ENCODE data around the gene ACD.
A peak's percentile ranks its signal among the peaks of the same experiment; 100 is the strongest.

Gene ACD

DNA sequence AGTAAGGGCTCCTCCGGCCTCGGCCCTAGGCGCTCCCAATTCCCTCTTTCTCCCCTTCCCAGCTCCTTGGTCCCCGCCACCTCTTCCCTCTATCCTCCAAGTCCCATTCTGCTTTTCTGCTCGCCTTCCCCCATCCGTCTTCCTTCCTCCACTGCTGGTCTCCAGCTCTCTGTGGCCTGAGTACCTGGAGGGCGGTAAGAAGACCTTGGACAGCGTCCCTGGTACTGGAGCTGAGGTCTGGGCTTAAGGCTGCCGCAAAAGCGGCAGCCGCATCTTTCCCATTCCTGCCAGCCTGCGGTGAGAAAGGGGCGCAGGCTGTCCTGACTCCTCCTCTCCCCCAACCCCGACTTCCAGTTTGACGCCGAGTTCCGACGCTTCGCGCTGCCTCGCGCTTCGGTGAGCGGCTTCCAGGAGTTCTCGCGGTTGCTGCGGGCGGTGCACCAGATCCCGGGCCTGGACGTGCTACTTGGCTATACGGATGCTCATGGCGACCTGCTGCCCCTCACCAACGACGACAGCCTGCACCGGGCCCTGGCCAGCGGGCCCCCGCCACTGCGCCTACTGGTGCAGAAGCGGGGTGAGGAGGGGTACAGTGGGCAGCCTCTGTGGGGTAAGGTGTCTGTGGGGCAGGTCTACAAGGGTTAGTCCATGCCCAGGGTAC lies 1.2 kb upstream of the ACD start:
- DNase-seq, result no peak

DNA sequence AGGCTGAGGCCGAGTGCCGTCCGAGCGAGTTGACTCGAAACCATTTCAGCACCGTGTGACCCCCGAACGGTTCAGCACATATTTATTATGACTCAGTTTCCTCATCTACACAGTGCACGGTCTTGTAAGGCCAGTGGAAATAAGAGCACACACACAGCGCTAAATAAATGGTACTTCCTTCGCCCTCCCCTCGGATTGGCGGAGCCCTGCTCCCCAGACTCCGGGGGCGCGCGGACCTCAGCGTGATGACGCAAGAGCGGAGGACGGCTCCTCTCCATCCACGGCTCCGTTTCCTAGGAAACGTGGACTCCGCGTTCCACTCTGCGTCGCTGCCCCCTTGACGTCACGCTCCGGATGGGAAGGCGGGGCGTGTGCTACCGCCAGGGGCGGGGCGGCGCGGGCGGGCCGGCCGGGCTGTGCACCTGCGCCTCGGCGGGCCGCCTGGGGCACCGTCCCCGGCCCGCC lies 536 bp upstream of the ACD start, which contains the start of gene PARD6A:
TSS of gene PARD6A (plus strand) at position 397 of the 465 bp plus-strand sequence. CDS start 79 bp downstream, outside the sequence.
- peak; percentile 49 for DNase-seq

DNA sequence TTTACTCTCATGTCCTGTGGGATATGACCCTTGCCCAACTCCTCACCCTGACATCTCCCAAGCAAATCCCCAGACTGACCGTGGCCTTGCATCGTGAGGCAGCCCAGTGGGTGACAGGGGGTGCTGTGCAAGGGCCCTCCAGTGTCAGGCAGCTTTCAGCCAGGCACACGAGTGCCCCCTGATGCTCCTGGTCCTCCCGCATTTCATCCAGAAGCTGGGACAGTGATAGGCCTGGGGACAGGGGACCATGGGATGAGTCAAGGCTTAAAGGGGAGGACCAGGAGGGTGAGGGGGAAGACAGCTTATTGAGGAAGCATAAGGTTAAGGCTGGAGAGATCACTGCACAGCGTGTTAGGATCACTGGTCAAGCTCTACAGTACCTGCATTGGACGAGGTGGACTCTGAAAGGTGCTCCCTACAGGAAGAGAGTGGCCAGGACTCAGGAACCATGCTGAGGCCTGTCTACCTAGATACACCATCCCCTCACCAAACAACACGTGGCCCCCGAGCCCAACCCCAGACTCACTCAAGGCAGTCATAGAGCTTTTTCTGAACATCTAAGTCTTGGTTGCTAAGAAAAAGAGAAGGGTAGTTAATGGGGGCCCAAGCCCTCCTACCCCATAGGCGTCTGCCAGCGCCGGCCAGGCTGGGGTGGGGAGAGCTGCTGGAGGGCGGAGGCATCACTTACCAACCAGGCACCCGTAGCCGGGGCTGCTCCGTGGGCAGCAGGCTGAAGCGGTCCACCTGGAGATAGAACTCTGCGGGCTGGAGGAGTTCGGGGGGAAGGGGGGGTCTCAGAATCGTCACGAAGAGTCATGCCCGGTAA lies 998 bp downstream of the ACD start:
- DNase-seq, result no peak

DNA sequence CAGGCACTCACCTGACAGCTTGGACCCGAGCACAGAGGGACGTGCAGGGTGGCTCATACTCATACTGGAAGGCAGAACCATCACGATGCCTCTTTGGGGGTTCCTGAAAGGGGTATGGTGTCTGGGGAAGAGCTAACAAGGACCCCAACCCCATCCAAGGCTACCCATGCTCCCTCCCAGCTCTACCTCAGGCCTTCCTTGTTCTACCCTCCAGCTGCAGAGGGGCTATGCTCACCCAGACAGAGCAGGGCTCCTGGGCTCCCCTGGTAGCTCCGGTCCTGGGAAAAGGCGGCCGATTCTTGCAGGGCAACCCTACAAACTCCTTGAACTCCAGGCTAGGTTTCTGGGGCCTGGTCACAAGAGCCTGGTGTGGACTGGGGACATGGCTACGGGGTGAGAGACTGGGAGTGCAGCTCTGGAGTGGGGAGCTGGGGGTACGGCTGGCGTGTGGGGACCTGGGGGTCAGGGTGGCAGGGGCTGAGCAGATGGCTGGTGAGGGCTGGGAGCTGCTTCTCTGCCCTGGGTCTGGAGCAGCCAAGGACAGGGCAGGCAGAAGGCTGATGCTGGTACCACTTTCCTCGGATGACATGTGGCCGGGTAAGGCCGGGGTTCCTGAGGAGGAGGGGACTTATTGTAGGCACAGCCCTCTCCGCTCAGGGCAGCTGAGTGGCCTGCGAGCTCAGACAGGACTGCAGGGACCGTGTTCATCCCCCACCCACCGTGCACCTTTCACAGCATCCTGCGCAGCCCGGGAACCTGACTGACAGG lies 2.1 kb downstream of the ACD start:
- no peak for DNase-seq

DNA sequence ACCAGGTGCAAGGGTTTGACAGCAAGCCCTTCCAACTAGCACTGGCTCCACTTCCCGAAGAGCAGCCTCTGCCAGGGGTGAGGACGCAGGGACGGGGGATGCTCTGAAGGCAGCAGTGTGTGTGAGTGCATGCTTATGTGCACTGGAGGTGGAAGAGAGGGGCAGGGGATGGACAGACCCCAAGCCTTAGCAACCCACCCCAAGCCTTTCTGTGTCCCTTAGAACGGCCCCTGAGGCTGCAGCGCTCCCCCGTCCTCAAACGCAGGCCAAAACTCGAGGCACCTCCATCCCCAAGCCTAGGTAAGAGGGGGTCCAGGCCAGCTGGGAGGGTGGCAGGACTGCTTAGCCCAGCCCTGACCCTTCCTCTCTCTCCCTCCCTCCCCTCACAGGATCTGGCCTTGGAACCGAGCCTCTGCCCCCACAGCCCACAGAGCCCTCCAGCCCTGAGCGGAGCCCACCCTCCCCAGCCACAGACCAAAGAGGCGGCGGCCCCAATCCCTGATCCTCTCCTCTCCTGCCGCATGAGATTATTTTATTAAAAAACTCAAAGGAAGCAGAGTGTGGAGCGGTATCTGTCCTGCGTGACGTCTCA lies 2.9 kb downstream of the ACD start:
- DNase-seq, result no peak

DNA sequence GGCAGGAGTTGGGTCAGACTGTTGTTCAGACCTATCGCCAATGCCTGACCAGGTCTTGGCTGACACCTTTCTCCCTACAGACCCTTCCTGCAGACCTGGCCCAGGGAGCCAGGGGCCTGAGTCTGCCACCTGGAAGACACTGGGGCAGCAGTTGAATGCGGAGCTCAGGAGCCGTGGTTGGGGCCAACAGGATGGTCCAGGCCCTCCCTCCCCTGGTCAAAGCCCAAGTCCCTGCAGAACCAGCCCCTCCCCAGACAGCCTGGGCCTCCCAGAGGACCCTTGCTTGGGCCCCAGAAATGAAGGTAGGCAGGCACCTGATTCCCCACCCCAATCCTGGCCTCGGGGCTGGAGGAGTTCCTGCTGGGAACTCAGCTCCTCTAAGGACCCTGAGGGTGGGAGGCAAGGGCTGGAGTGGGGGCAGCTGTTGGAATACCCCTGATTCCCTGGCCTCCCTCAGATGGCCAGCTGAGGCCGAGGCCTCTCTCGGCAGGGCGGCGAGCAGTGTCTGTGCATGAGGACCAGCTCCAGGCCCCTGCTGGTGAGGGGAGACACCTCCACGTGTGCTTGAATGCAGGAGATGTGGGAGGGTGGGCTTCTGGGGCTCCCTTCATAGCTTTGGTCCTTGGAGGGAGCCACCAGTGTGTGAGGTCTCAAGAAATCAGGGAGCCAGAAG lies 3.6 kb downstream of the ACD start:
- no peak for DNase-seq

DNA sequence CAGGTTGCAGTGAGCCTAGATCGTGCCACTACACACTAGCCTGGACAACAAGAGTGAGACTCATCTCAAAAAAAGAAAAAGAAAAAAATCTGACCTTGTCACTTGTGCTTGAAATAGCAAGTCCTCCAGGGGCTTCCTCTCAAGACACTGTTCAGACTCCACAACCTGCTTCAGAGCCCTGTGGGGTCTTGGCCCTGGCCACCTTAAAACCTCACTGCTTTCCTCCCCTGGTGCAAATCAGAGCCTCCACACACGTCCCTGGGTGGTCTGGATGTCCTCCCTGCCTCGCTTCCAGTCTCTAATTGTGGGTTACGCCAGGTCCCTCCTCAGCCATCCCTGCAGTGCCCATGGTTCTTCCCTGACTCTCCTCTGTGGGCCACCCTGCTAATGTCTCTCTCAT lies 4.7 kb downstream of the ACD start:
- no peak for DNase-seq

DNA sequence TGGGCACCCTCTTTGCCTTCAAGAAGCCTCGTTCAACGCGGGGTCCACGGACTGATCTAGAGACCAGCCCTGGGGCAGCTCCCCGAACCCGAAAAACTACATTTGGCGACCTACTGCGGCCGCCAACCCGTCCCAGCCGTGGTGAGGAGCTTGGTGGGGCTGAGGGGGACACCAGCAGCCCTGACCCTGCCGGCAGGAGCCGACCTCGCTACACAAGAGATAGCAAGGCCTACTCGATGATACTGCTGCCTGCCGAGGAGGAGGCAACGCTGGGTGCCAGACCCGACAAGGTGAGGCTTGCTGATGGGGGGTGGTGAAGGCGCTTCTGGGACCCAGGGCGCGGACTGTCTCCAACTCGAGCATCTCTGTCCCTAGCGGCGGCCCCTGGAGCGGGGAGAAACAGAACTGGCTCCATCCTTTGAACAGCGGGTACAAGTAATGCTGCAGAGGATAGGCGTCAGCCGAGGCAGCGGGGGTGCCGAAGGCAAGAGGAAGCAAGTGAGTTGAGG lies 5.6 kb downstream of the ACD start:
- no peak for DNase-seq

DNA sequence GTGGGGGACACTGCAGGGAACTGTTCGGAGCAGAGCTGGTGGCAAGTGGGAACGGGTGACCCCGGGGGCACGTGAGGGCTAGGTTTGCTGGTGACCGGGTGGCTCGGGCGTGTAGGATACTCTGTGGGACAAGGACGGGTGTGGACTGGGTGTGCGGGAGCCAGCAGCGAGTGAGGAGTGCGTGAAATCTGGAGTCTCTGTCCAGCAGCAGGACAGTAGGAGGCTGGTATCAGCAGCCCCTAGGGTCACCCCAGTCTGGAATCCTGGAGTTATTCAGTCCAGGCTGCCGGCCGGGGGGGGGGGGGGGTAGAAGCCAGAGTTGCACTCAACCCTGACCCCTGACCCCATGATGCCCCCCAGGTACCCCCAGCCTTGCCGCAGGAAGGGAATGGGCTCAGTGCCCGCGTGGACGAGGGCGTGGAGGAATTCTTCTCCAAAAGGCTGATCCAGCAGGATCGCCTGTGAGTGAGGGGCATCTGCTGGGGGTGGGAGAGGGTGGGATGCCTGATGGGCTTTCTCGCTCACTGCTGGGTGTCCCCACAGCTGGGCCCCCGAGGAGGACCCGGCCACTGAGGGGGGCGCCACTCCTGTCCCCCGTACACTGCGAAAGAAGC lies 6.2 kb downstream of the ACD start:
- no peak for DNase-seq

DNA sequence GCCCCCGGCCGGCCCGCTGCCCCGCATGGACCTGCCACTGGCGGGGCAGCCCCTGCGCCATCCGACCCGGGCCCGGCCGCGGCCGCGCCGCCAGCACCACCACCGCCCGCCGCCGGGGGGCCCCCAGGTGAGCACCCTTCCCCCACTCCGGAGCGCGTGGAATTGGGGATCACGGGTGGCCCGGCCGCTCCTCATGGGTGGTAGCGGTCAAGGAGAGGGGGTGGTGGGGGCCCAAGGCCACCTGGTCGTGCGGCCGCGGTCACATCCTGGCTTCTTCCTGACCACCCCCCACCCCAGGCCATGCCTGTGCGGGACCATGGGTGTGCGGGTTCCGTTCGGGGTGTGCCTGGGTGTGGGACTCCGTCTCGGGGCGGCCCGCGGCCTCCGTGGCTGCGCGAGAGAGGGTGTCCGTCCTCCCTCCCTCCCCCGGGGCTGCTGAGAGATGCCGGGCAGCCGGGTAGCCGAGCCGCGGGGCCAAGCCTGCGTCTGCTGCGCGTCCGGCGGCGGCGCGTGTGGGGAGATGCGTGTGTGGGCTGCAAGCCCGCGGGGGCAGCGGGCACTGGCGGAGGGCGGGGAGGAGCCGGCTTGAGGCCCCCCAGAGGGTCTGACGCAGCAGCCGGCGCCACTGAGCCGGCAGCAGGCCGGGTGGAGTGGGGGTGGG lies 6.8 kb downstream of the ACD start:
- DNase-seq, result no peak

DNA sequence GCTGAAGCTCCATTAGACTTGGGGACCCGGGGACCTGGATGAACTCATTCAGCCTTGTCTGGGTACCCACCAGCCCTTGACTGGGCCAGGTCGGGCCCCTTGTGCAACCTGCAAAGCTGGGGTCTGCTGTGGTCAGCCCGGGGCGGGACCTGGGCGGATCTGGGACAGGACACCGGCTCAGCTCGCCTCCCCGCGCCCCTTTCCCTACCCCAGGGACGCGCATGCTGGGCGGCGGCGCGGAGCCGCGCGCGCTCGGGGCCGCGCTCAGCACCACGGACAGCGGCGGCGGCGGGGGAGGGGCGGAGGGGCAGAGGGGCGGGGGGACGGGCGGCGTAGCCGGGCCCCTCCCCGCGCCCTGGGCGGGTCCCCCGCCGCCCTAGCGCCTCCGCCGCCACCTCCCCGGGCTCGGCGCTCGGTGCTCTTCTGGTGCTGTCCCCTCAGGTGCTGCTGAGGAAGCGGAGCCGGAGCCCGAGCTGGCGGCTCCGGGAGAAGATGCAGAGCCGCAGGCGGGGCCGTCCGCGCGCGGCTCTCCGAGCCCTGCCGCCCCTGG lies 7.4 kb downstream of the ACD start:
- DNase-seq, result no peak

DNA sequence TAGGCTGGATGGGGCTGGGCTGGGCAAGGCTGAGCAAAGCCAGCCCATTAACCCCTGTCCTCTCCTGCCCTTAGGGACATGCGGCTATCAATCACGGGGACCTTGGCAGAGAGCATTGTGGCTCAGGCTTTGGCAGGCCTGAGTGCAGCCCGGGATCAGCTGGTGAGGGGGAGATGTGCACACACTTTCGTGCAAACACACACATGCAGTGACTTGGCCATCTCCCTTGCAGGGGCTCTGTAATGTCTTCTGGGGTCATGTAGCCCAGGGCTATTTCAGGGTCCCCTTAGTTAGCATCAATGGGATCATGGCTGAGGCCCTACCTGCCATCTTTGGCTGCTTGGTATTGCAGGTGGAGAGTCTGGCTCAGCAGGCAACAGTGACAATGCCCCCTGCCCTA lies 8.2 kb downstream of the ACD start:
- no peak for DNase-seq

DNA sequence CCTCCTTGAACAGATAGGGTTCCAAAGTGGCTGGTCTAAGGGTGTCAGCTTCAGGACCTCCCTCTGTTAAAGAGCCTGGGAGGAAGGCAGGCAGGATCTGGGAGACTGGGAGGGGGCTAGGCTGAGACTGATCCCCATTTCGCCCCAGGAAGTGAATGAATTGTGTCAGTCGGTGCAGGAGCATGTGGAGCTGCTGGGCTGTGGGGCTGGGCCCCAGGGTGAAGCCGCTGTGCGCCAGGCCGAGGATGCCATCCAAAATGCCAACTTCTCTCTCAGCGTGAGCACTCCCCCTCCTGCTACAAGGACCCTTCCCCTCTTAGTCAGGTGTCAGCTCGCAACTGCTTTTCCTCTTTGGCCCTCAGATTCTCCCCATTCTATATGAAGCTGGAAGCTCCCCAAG lies 9.0 kb downstream of the ACD start:
- DNase-seq, result no peak

DNA sequence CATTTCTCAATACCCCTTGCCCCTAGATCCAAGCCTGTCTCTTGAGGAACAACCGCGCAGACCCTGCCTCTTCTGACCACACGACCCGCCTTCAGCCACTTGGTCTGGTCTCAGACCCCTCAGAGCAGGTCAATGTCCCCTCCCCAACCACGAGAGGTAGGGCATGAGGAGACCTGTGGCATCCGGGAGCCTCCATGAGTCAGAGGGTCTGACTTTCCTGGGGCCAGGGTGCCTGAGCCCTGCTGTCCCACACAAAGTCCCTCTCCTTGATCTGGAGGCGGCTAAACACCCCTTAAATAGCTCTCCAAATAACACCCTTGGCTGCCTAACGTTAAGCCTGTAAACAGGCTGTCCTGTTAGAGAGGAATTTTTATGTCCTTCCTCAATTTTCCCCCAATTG lies 10.0 kb downstream of the ACD start:
- no peak for DNase-seq

DNA sequence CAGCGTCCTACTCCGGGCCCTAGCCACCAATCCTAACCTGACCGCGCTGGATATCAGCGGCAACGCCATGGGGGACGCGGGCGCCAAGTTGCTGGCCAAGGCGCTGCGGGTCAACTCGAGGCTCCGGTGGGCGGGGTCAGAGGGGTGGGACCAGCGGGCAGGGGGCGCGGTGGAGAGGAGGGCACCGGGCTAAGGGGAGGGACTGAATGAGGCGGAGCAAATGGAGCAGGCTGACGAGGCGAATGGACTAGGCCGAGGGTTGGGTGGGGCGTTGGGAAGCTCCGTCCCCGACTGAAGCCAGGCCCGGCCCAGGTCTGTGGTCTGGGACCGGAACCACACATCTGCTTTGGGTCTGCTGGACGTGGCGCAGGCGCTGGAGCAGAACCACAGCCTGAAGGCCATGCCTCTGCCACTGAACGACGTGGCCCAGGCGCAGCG lies 10.5 kb downstream of the ACD start:
- DNase-seq, result no peak

DNA sequence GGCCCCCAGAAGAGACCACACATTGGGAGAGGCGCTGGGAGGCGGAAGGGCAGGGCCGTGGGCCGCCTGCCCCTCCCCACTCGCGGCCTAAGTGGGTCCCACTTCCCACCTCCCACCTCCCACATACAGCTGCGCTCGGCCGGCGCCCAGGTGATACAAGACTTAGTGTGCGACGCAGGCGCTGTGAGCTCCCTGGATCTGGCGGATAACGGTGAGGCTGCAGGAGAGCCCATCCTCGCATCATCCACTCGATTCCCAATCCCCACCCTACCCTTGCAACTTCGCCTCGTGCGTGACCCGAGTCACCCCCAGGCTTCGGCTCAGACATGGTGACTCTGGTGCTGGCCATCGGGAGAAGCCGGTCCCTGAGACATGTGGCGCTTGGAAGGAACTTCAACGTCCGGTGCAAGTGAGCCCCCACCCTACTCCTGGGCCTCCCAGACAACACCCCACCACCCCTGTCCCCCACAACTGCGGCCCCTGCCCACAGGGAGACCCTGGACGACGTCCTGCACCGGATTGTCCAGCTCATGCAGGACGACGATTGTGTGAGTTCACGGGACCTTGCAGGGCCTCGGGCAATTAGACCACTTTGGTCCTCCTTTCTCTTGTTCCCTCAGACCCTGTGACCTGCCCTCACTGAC lies 11.2 kb downstream of the ACD start:
- DNase-seq, result no peak

DNA sequence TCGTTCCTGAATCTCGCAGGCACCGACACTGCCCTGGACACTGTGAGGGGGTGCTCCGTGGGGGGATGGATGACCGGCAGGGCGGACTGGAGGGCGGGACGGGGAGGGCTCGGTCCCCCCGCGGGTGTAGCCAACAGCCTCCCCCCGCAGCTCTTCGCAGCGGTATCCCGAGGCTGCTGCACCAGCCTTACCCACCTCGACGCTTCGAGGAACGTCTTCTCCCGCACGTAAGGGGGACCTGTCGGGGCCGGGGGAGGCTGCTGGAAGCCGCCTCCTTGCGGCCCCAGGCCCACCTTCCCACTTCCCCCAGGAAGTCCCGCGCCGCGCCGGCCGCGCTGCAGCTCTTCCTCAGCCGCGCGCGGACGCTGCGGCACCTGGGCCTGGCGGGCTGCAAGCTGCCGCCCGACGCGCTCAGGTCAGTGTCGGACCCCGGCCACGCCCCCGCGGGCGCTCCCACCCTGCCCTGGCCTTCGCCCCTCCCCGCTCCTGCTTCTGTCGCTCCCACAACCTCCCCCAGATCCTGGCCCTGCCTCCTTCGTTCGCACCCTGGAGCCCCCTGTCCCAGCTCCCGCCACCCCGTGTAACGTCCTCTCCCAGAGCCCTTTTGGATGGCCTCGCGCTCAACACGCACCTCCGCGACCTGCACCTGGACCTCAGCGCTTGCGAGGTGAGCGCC lies 11.8 kb downstream of the ACD start:
- no peak for DNase-seq

DNA sequence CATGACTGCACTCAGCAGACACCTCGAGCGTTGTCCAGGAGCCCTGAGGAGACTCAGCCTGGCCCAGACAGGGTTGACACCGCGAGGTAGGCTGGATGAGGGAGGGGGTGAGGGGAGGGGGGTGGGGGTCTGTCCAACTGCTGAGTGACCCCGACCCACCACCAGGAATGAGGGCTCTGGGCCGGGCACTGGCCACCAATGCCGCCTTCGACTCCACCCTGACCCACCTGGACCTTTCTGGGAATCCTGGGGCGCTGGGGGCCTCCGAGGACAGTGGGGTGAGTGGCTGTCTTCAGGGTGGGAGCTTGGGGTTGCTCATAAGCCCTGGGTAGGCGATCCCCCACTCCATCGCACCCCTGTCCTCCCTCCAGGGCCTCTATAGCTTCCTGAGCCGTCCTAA lies 12.4 kb downstream of the ACD start:
- no peak for DNase-seq

DNA sequence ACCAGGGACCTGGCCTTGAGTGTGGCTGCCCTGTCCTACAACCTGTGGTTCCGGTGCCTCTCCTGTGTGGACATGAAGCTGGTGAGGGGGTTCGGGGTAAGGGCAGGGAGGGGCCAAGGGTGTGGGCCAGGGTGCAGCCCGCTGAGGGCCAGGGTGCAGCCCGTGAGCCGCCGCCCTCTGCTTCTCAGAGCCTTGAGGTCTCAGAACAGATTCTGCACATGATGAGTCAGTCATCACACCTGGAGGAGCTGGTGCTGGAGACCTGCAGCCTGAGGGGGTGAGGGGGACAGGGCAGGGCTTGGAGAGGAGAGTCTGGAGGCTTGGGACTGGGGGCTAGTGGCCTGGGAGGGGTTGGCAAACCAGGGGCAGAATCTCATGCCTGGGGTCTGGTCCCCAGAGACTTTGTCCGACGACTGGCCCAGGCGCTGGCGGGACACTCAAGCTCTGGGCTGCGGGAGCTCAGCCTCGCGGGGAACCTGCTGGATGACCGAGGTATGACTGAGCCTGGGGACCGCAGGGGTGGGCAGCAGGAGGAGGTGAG lies 12.9 kb downstream of the ACD start:
- no peak for DNase-seq
